ENCODE results near the gene TMEM234.

- TF ChIP-seq CTCF (conservative IDR thresholded peaks at IDR 0.05 in 1 of 2, IDR thresholded peaks at IDR 0.05 in 1 of 2; ENCODE audit: extremely low read depth in 1 of 2, insufficient read depth in 1 of 2, low read depth in 1 of 2, low read length in 2 of 2) (no peak), EZH2 (IDR thresholded peaks at IDR 0.05; ENCODE audit: borderline replicate concordance, low read length) (no peak)
Observed at GRCh38 chr1:32231843-32232432, 9.8 kb upstream of the TMEM234 start.

Data from mammary epithelial cell (primary cell).